ENCODE results near the gene TLL2. TPM values are rescaled to one million over a fixed set of nuclear protein-coding genes. Genes with fewer than 3 reads are reported as not detected.
A peak's percentile ranks its signal among the peaks of the same experiment; 100 is the strongest.

Gene TLL2
- total and polyA plus RNA-seq, 9 of the 15 experiments (the other 6 are each of a cell fraction or from before 2014, with no cell fraction given), result 0.09 TPM; not detected in 8

GRCh38 chr10:96380821-96381220 lies 132.9 kb downstream of the TLL2 start:
- Histone ChIP-seq H4K20me1 (replicated peaks; ENCODE audit: control insufficient read depth, insufficient read depth, low read length) (no peaks in the 10 kb centered on the region), H3K4me3 (no peak overlapping the region), H3K36me3 (ENCODE audit: control insufficient read depth, insufficient read depth, low read length) (no peaks in the 10 kb centered on the region), H3K9me1 (ENCODE audit: control insufficient read depth, insufficient read depth, low read length) (no peaks in the 10 kb centered on the region), H3K27ac (ENCODE audit: extremely low read depth, low read depth, low read length) (no peak overlapping the region), H3K4me2 (ENCODE audit: insufficient read depth, low read length) (no peak overlapping the region), H3K4me1 (replicated peaks in 1 of 2; ENCODE audit: control insufficient read depth in 2 of 2, insufficient read depth in 2 of 2, low read length in 2 of 2) (no peaks in the 10 kb centered on the region), H2AFZ (ENCODE audit: low read depth, low read length) (no peak overlapping the region), H3K9me3 (replicated peaks; ENCODE audit: control insufficient read depth, insufficient read depth, low read depth, low read length) (no peaks in the 10 kb centered on the region), H3K27me3 (ENCODE audit: control insufficient read depth in 2 of 2, insufficient read depth in 2 of 2, low read length in 2 of 2) (peaks cover 0 to 46% of the 10 kb centered on the region in 2 experiments), H3K79me2 (ENCODE audit: control insufficient read depth, insufficient read depth, low read length) (no peaks in the 10 kb centered on the region), H3K9ac (ENCODE audit: insufficient read depth in 1 of 2, low read depth in 2 of 2, low read length in 2 of 2) (no peak overlapping the region)
- CTCF ChIA-PET (ENCODE audit: low intra/inter-chr PET ratio), result no interaction called here
- ATAC-seq, result no peak
- no peak for FAIRE-seq
- POLR2A ChIA-PET, result interaction anchor here (1.5 kb wide), 1 partner anchor 14 kb away, joined by 5 read pairs; no protein-coding TSS in a partner anchor
- no CpG with 5 or more reads among the region's 7 CpGs for WGBS (ENCODE audit: insufficient coverage, low coverage, missing lambda C conversion rate)
- no TSS peak for BruUV-seq (replicated peaks)
- intact Hi-C loops (cut with micrococcal nuclease) (no loop called here), in situ Hi-C loops (cut with MboI) (no loop called here)
- DNase-seq (ENCODE audit: extremely low read depth in 1 of 4, low spot score in 3 of 4), result peak in 1 of 4 experiments; percentile 3
- no peak for TF ChIP-seq KLF1 (tag; IDR thresholded peaks at IDR 0.05)
- 0 out of 2 replicates have a peak, but pooled peaks have one; percentile 9 for TF ChIP-seq CEBPB (tag; IDR thresholded peaks at IDR 0.05)

DNA sequence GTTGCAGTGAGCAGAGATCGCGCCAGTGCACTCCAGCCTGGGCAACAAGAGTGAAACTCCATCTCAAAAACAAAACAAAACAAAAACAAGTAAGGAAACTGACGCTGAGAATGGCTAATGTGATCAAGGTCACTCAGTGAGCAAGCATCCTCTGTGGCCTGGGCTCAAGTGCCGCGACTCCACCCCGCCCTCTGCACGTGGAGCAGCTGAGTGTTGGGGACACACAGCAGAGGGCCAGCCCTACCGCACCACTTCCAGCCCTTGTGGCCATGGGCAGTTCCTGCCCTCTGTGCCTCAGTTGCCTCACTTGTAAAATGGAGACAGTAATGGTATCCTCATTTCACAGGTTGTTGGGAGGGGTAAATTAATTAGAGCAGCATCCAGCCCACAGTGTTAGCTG lies 134.0 kb downstream of the TLL2 start:
- no peak for ATAC-seq
- TF ChIP-seq ZNF592 (IDR thresholded peaks at IDR 0.05) (no peak), ZNF561 (CRISPR knock-in tag; conservative IDR thresholded peaks at IDR 0.05) (no peak)
- TF ChIP-seq, protein P1, sequence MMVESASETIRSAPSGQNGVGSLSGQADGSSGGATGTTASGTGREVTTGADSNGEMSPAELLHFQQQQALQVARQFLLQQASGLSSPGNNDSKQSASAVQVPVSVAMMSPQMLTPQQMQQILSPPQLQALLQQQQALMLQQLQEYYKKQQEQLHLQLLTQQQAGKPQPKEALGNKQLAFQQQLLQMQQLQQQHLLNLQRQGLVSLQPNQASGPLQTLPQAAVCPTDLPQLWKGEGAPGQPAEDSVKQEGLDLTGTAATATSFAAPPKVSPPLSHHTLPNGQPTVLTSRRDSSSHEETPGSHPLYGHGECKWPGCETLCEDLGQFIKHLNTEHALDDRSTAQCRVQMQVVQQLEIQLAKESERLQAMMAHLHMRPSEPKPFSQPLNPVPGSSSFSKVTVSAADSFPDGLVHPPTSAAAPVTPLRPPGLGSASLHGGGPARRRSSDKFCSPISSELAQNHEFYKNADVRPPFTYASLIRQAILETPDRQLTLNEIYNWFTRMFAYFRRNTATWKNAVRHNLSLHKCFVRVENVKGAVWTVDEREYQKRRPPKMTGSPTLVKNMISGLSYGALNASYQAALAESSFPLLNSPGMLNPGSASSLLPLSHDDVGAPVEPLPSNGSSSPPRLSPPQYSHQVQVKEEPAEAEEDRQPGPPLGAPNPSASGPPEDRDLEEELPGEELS (CRISPR knock-in tag; IDR thresholded peaks at IDR 0.05; ENCODE audit: borderline replicate concordance), result no peak

More for the DNA sequence above, 134.0 kb downstream of the TLL2 start:
- Histone ChIP-seq H3K4me2 (ENCODE audit: insufficient read depth, low read length) (no peak overlapping the region), H3K4me1 (replicated peaks in 1 of 2; ENCODE audit: control insufficient read depth in 2 of 2, insufficient read depth in 2 of 2, low read length in 2 of 2) (peaks cover 0 to 5% of the 10 kb centered on the region in 2 experiments; a peak in 1 of 5 replicates), H3K9me3 (replicated peaks; ENCODE audit: control insufficient read depth, insufficient read depth, low read depth, low read length) (no peaks in the 10 kb centered on the region), H3K79me2 (ENCODE audit: control insufficient read depth, insufficient read depth, low read length) (no peaks in the 10 kb centered on the region), H3K9me1 (ENCODE audit: control insufficient read depth, insufficient read depth, low read length) (no peaks in the 10 kb centered on the region), H4K20me1 (replicated peaks; ENCODE audit: control insufficient read depth, insufficient read depth, low read length) (no peaks in the 10 kb centered on the region), H2AFZ (ENCODE audit: low read depth, low read length) (no peak overlapping the region), H3K4me3 (no peak overlapping the region), H3K27me3 (ENCODE audit: control insufficient read depth in 2 of 2, insufficient read depth in 2 of 2, low read length in 2 of 2) (peaks cover 0 to 37% of the 10 kb centered on the region in 2 experiments), H3K9ac (ENCODE audit: insufficient read depth in 1 of 2, low read depth in 2 of 2, low read length in 2 of 2) (no peak overlapping the region), H3K27ac (ENCODE audit: extremely low read depth, low read depth, low read length) (no peak overlapping the region), H3K36me3 (ENCODE audit: control insufficient read depth, insufficient read depth, low read length) (no peaks in the 10 kb centered on the region)
- WGBS (ENCODE audit: insufficient coverage, low coverage, missing lambda C conversion rate), result 0% methylated on average over 8 of the region's 8 CpGs
- POLR2A ChIA-PET, result no interaction called here
- CTCF ChIA-PET (ENCODE audit: low intra/inter-chr PET ratio), result no interaction called here
- FAIRE-seq (no peak), DNase-seq (ENCODE audit: extremely low read depth in 1 of 4, low spot score in 3 of 4) (no peak)
- BruUV-seq (replicated peaks), result no TSS peak
- intact Hi-C loops (cut with micrococcal nuclease) (loop anchor here (10.0 kb wide), 1 partner anchor 365 kb away; no protein-coding TSS in a partner anchor), in situ Hi-C loops (cut with MboI) (no loop called here)

Measured in K562 (cell line).